ENCODE measurements around the gene KCNQ1OT1.

- TF ChIP-seq CTCF (IDR thresholded peaks at IDR 0.05; ENCODE audit: low read depth, low read length) (no peak), EZH2phosphoT487 (IDR thresholded peaks at IDR 0.05; ENCODE audit: low read depth) (no peak)
Observed at GRCh38 chr11:2576549-2576948, 123.2 kb downstream of the KCNQ1OT1 start.

Measured in OCI-LY3 (cell line).